NCI-H2196 treated with DMSO at 0.1 percent for 48 hours (cell line): ENCODE results near the gene SMOC1.
"Not testable (repeated sequence)": the region's sequence is repeated elsewhere in the genome, so short reads cannot be mapped to it uniquely, and the experiment has no call there.

Source experiments
- DNase-seq: peaks from one replicate; lab custom pipeline; 2025; ENCODE audit not compliant: unreplicated experiment; lab: John Stamatoyannopoulos, UW

The SMOC1 gene

DNA sequence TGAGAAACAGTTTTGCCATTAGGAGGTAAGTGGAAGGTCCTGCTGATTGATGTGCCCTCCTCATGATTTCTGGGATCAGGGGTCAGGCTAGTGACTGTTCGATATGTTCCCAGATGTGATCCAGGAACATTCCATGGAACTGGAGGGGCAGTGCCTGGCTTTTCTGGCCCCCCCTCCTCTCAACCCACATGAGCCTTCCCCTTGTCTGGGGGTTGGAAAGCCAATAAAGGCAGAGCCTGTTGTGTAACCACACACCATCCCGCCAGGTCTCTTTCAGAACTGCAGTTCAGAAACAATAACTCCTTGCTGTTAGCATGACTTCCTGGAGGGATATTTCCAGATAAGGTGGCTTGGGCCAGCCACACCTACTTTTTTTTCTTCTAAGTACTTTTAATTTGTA is 17.8 kb downstream of the SMOC1 start:
- DNase-seq, result no peak

- no peak for DNase-seq
Measured at GRCh38 chr14:69900603-69901002, 21.4 kb downstream of the SMOC1 start.

DNA sequence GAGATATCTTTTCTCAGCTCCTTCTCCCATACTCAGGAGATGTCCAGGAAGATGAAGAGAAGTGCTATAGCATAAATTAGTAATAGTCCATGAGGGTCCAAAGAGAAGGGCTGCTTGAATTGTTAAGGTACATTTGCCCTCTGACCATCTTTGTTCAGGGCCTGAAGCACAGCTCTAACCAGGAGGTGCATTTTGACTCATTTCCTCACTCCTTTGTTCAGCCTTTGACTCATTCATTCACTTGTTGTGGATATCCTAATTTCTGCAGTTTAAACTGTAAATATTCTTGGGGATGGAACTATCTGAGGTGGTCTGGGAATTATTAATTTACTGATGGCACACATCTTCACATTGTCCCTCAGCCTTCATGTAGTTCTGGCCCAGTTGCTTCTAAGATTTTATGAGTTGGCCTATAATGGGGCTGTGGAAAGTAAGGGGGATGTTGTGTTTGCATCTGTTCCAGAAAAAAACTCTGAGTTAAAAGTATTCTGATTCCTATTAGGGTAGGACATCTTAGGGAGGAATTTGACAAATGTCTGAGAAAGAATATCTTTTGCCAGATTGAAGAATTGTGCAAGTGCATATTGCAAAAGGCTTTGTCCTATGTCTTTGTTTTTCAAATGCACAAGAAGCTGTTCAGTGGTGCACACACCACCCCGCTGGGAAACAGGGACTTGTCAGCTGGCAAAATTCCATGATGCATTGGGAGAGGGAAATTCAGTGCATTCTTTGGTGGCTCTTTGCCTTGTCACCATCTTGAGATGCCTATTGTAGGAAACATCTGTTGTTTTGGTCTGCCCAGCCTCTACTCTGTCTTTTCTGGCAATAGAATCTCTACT is 22.1 kb downstream of the SMOC1 start:
- DNase-seq, result no peak

DNA sequence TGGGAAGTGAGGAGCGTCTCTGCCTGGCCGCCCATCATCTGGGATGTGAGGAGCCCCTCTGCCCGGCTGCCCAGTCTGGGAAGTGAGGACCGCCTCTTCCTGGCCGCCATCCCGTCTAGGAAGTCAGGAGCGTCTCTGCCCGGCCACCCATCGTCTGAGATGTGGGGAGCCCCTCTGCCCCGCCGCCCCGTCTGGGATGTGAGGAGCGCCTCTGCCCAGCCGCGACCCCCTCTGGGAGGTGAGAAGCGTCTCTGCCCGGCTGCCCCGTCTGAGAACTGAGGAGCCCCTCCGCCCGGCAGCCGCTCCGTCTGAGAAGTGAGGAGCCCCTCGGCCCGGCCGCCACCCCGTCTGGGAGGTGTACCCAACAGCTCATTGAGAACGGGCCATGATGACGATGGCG is 23.8 kb downstream of the SMOC1 start:
- DNase-seq, result not testable (repeated sequence)

GRCh38 chr14:69904246-69904645 is 25.0 kb downstream of the SMOC1 start:
- no peak for DNase-seq

GRCh38 chr14:69906201-69906600 is 27.0 kb downstream of the SMOC1 start:
- DNase-seq, result no peak

DNA sequence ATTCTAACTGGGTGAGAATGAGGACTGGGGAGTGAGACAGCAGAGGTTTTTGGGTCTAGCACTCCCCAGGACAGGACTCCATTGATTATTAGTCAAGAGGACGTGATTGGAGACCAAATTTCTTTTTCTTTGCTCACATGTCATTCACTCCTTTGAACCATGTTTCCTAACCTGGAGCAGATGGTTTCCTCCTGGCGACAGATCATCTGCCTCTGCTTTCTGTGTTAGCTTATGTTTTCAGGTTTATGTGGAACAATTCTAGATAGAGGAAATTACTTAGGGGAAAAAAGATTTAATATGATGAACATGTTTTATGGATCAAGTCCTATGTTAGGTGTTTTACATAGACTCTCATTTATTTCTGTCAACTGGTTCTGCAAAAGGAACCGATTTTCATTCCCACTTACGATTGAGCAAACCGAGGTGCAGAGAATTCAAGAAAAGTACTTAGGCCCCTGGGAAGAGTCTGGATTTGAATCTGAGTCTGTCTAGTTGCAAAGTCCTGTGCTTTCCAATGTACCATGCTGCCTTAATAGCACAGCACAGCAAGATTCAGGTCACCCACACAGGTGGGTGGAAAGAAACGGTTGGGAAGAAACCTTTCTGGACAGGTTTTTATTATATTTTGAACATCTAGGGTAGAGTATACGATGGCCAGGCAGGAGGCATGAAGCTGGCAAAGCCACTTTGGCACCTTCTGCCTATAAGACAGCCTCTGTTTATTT is 30.8 kb downstream of the SMOC1 start:
- no peak for DNase-seq

DNA sequence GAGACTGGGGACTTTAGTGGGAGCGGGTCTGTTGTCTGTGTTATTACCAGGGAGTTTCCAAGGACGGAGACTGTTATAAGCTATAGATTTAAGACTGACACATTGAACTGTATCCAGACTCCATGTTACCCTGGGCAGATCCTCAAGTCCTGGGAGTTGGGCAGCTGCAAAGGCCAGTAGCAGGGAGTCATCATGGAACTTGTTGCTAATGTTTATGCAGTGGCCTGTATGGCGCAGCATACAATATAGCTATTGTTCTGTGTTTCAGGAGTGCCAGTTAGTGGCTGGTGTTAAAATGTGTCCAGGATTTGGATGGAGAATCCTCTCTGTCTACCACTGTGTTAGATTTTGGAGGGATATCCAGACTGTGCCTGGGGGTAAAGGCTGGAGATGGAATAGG is 31.7 kb downstream of the SMOC1 start:
- DNase-seq, result no peak

DNA sequence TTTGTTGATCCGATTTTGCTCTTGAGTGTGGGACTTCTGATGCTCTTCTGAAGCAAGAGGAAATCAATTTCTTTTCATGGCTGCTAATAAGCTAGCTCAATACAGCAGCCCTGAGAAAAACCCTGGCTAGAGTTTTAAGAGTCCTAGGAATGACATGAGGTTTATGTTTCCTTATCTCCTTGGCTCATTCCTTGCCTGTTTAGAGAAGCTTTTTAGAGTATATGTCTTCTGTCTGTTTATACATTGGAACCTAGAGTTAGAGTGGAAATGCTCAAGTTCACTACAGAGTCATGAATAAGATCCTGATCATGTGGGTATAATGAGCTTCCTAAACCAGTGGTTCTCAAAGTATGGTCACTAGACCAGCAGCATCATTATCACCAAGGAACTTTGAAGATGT is 34.5 kb downstream of the SMOC1 start:
- no peak for DNase-seq

DNA sequence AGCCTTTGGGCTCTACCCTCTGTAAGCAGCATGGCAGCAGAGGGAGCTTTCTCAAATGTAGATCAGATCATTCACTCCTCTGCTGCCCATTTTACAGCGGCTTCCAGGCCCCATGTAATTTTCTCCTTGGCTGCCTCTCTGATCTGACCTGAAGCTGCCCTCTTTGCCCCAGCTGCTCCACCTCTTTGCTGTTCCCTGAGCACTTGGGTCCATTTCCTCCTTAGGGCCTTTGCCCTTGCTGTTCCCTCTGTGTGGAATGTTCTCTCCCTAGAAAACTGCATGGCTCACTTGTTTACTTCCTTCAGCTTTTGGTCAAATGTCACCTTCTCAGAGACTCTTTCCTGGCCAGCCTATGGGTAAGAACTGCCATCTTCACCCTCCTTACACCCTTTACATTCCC is 37.2 kb downstream of the SMOC1 start:
- no peak for DNase-seq

DNA sequence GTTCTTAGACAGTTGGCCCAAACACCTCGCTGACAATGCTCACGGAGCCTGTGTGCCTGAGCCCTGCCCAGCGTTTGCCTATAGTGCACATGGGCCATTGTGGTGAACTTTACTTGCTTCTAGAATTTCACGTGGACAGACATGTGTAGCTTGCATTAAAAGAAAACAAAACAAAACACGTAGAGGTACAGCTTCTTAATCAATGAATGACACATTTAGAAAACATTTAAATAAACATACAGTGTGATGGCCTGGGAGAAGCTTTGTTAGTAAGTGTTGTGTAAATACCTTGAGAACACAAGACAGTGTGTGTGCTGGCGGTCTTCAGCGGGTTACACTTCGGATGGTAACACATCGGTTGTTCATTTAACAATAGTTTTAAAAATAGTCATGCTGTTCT is 38.1 kb downstream of the SMOC1 start:
- no peak for DNase-seq

GRCh38 chr14:69919815-69920214 is 40.6 kb downstream of the SMOC1 start:
- no peak for DNase-seq

- no peak for DNase-seq
Measured at GRCh38 chr14:69921052-69921451, 41.8 kb downstream of the SMOC1 start.

DNA sequence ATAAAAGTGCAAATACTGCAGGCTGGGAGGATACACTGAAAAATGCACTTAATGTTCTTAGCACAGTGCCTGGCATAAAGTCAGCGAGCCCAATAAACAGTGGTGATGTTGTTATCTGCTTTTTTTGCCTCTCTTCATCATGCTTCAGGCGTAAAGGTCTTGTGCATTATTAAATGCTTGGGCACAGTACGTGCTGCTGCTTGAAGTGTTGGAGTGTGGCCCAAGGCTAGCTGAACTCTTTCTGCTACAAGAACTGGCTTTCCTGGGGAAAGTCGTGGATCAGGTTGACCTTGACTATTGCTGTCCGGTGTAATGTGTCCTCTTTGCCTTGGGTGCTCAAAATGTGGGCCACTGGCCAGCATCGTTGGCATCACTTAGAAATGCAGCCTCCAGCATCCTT is 43.0 kb downstream of the SMOC1 start:
- DNase-seq, result no peak

- no peak for DNase-seq
Measured at GRCh38 chr14:69924201-69924600, 45.0 kb downstream of the SMOC1 start.

GRCh38 chr14:69928111-69928523 is 48.9 kb downstream of the SMOC1 start:
- DNase-seq, result no peak

DNA sequence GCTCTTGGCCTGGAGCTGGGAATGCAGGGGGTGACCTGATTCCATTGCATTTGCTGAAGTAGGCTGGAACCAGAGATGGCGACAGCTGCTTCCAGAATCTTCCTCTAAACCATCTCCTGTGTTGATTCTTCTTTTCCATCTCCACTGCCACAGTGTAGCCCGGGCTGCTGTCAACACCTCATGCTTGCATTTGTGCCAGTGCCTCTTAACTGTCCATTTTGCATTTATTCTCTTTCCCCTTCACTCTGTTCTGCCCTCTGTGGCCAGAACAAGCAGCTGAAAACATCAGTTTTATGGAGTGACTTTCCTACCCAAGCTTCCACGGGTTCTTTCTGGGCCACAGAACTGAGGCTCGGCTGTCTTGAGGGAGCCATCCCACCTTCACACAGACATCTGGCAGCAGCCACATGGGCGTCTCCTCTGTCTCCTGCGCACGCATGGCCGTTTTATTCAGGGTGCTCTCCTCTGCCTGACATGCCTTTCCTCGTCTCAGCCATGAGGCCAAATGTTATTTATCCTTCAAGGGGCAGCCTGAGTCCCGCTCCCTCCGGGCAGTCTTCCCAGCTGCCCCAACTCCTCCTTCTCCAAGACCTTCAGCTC is 51.7 kb downstream of the SMOC1 start:
- DNase-seq, result no peak

- no peak for DNase-seq
Measured at GRCh38 chr14:69931960-69932359, 52.7 kb downstream of the SMOC1 start.

DNA sequence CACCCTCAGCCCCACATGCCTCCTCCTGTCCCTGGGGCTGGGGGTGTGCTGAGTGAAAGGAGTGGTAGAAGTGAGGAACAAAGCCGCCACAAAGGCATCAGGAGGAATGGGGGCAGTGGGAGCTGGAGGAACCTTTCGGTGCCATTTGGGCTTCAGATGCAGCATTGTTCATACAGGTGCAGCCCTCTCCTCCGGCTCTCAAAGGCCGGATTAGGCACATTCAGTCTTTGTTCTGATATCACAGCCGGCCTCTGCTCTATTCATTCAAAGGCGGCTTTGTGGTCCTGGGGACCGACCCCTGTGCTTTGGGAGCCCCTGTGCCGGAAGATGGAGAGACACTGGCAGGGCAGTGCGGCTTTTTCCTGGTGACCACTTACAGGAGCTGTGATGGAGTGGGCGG is 53.2 kb downstream of the SMOC1 start:
- DNase-seq, result no peak

- no peak for DNase-seq
Measured at GRCh38 chr14:69933623-69934275, 54.5 kb downstream of the SMOC1 start.

- no peak for DNase-seq
Measured at GRCh38 chr14:69937367-69938081, 58.3 kb downstream of the SMOC1 start.
